WTC11 (cell line): Measurements from ENCODE around the gene FAM217B. TPM values are rescaled to one million over a fixed set of nuclear protein-coding genes. Genes with fewer than 3 reads are reported as not detected.

Experiments used
- ATAC-seq: fragments of 200-7000 bp; cut with Tn5 transposase; 2 replicates; pipeline ENCODE4 v1.10.0; 2021; ENCODE audit warnings: mild to moderate bottlenecking, moderate library complexity
- CTCF ChIA-PET: fragments of 300-600 bp; sonication (Branson Sonifier 250); formaldehyde crosslinking; loops from one replicate; lab custom pipeline; 2021; ENCODE audit warnings: antibody characterized with exemption; lab: Charles Lee
- POLR2A ChIA-PET: fragments of 350-600 bp; sonication (Branson Sonifier 250); formaldehyde crosslinking; loops from one replicate; lab custom pipeline; 2021; ENCODE audit warnings: antibody characterized with exemption; lab: Charles Lee
- DNase-seq: peaks from one replicate; pipeline ENCODE4 v3.0.0; 2021; ENCODE audit warnings: low spot score
- H3K27ac Mint-ChIP-seq: 2 replicates; pipeline ENCODE4 v1.8.0; 2021; ENCODE audit warnings: mixed read lengths
- H3K27me3 Mint-ChIP-seq: 2 replicates; pipeline ENCODE4 v1.8.0; 2021; ENCODE audit warnings: low read depth, mild to moderate bottlenecking, moderate library complexity, mixed read lengths
- H3K36me3 Mint-ChIP-seq: 2 replicates; pipeline ENCODE4 v1.8.0; 2021; ENCODE audit warnings: mixed read lengths
- H3K4me1 Mint-ChIP-seq: 2 replicates; pipeline ENCODE4 v1.8.0; 2022; ENCODE audit warnings: mixed read lengths
- H3K4me3 Mint-ChIP-seq: 2 replicates; pipeline ENCODE4 v1.8.0; 2021; ENCODE audit warnings: mild to moderate bottlenecking, moderate library complexity, mixed read lengths
- H3K9me3 Mint-ChIP-seq: 2 replicates; pipeline ENCODE4 v1.8.0; 2021; ENCODE audit warnings: mixed read lengths
- CBFB ChIP-seq: sonication (generic); formaldehyde crosslinking; IDR thresholded peaks from 2 replicates; pipeline ENCODE4 v1.8.1; 2022; ENCODE audit warnings: mild to moderate bottlenecking, low read depth, missing genetic modification reagents
- CREB1 ChIP-seq: sonication (generic); formaldehyde crosslinking; IDR thresholded peaks from 2 replicates; pipeline ENCODE4 v1.8.0; 2023; ENCODE audit warnings: mild to moderate bottlenecking, missing genetic modification reagents
- IRF2 ChIP-seq: sonication (generic); formaldehyde crosslinking; IDR thresholded peaks from 2 replicates; pipeline ENCODE4 v1.8.0; 2022; ENCODE audit warnings: low read depth, missing genetic modification reagents, borderline replicate concordance
- KAT7 ChIP-seq: sonication (generic); formaldehyde crosslinking; IDR thresholded peaks from 2 replicates; pipeline ENCODE4 v1.8.1; 2023; ENCODE audit warnings: missing genetic modification reagents, mild to moderate bottlenecking, borderline replicate concordance
- SMAD4 ChIP-seq: sonication (generic); formaldehyde crosslinking; IDR thresholded peaks from 2 replicates; pipeline ENCODE4 v1.8.0; 2022; ENCODE audit warnings: mild to moderate bottlenecking, missing genetic modification reagents
- SP1 ChIP-seq: sonication (generic); formaldehyde crosslinking; conservative IDR thresholded peaks from 2 replicates; pipeline ENCODE4 v1.8.1; 2022; ENCODE audit warnings: missing genetic modification reagents
- ZNF232 ChIP-seq: sonication (generic); formaldehyde crosslinking; IDR thresholded peaks from 2 replicates; pipeline ENCODE4 v1.8.0; 2022; ENCODE audit warnings: mild to moderate bottlenecking, missing genetic modification reagents
- ZNF317 ChIP-seq: sonication (generic); formaldehyde crosslinking; IDR thresholded peaks from 2 replicates; pipeline ENCODE4 v1.8.1; 2023; ENCODE audit warnings: low read depth, mild to moderate bottlenecking, moderate library complexity, missing genetic modification reagents, borderline replicate concordance
- total RNA-seq: library from RNA; stranded (reverse); gene quantifications from 3 replicates; pipeline ENCODE4 v1.2.3, GENCODE V29; 2021
- TF ChIP-seq, protein P1 (sequence below): sonication (generic); formaldehyde crosslinking; IDR thresholded peaks from 2 replicates; pipeline ENCODE4 v1.8.0; 2023; ENCODE audit warnings: missing genetic modification reagents
- TF ChIP-seq, protein P2 (sequence below): fragments of 250-450 bp; sonication (Bioruptor Pico); IDR thresholded peaks from 2 replicates; pipeline ENCODE4 v1.9.0; 2021; ENCODE audit warnings: mild to moderate bottlenecking, borderline replicate concordance
- TF ChIP-seq, protein P3 (sequence below): sonication (generic); formaldehyde crosslinking; conservative IDR thresholded peaks from 2 replicates; pipeline ENCODE4 v1.8.1; 2022; ENCODE audit warnings: mild to moderate bottlenecking, missing genetic modification reagents
- TF ChIP-seq, protein P4 (sequence below): fragments of 250-450 bp; sonication (Bioruptor Pico); conservative IDR thresholded peaks from 2 replicates; pipeline ENCODE4 v1.9.0; 2021; ENCODE audit warnings: mild to moderate bottlenecking
- TF ChIP-seq, protein P5 (sequence below): sonication (generic); formaldehyde crosslinking; IDR thresholded peaks from 2 replicates; pipeline ENCODE4 v1.8.1; 2023; ENCODE audit warnings: mild to moderate bottlenecking, moderate library complexity, missing genetic modification reagents
- TF ChIP-seq, protein P6 (sequence below): sonication (generic); formaldehyde crosslinking; IDR thresholded peaks from 2 replicates; pipeline ENCODE4 v1.8.1; 2023; ENCODE audit warnings: mild to moderate bottlenecking, missing genetic modification reagents, moderate library complexity

FAM217B gene
- total RNA-seq, 1 experiment from 2014 or later: 14.8 TPM

DNA sequence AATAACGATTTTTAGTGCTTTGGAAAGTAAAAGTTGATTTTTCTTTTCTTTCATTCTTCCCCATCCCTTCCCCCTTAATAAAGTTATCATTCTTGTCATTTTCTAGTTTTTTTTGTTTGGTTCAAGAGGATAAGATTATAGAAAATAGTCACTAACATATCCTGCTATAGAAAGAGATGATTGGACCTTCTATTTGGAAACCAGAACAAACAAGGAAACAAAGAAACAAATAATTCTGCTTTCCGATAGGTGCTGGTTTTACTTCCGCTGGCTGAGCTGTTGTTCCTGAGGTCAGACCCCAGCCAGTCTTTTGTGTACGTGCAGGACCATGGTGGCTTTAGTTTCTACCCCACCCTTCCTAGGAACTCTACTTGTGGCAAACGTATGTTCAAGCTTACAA is 17.9 kb downstream of the FAM217B start, which contains the start of gene CDH26:
TSS of gene CDH26 (plus strand) at position 301 of the 400 bp plus-strand sequence. CDS start 304 bp downstream, outside the sequence.
- ATAC-seq (no peak), DNase-seq (no peak)
- H3K4me3 Mint-ChIP-seq: no peak within 1 kb of the TSS
- no peak within 1 kb of the TSS for H3K27ac Mint-ChIP-seq
- H3K9me3 Mint-ChIP-seq: no peaks in the 10 kb centered on the region
- peaks cover 8% of the 10 kb centered on the region for H3K27me3 Mint-ChIP-seq
- CTCF ChIA-PET: interaction anchor here (0.8 to 1.6 kb wide), 4 partner anchors 24 to 305 kb away, joined by 3 to 8 read pairs (median 5); partner anchors contain the start of gene SYCP2
- TF ChIP-seq SP1 (CRISPR knock-in tag) (no peak), ZNF232 (CRISPR knock-in tag) (no peak), ZNF317 (CRISPR knock-in tag) (no peak)
- POLR2A ChIA-PET: interaction anchor here (1.1 kb wide), 1 partner anchor 12 kb away, joined by 3 read pairs; no protein-coding TSS in a partner anchor
- H3K4me1 Mint-ChIP-seq: peaks cover 6% of the 10 kb centered on the region
- H3K36me3 Mint-ChIP-seq: no peaks in the 10 kb centered on the region

DNA sequence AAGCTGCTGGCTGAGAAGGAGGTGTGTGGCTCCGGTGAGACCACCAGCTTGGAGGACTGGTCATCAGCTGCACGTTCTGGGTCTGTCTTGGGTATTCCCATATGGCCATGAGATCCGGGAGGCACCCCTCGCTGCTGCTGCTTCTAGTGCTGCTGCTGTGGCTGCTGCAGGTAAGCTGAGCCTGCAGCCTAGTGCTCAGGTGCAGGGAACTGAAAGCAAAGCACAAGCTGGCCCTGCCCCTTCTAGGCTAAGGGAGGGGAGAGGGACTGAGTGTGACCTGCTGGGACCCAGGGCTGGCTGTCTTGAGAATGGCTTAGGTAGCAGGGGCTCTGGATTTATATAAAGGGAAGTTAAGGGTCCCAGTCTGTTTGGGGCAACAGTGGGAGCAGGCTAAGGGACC is 18.4 kb downstream of the FAM217B start:
- POLR2A ChIA-PET: interaction anchor here (1.1 kb wide), 1 partner anchor 11 kb away, joined by 3 read pairs; no protein-coding TSS in a partner anchor
- Mint-ChIP-seq H3K27ac (no peak overlapping the region), H3K4me3 (no peak overlapping the region), H3K36me3 (no peaks in the 10 kb centered on the region), H3K27me3 (peaks cover 8% of the 10 kb centered on the region), H3K4me1 (peaks cover 6% of the 10 kb centered on the region), H3K9me3 (no peaks in the 10 kb centered on the region)
- DNase-seq (peak; percentile 40), ATAC-seq (peak; percentile 78)
- CTCF ChIA-PET: interaction anchor here (0.7 to 1.6 kb wide), 5 partner anchors 10 to 305 kb away, joined by 3 to 8 read pairs (median 3); partner anchors contain the start of gene SYCP2
- TF ChIP-seq, protein P1, sequence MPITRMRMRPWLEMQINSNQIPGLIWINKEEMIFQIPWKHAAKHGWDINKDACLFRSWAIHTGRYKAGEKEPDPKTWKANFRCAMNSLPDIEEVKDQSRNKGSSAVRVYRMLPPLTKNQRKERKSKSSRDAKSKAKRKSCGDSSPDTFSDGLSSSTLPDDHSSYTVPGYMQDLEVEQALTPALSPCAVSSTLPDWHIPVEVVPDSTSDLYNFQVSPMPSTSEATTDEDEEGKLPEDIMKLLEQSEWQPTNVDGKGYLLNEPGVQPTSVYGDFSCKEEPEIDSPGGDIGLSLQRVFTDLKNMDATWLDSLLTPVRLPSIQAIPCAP (CRISPR knock-in tag): no peak
- TF ChIP-seq, protein P2, sequence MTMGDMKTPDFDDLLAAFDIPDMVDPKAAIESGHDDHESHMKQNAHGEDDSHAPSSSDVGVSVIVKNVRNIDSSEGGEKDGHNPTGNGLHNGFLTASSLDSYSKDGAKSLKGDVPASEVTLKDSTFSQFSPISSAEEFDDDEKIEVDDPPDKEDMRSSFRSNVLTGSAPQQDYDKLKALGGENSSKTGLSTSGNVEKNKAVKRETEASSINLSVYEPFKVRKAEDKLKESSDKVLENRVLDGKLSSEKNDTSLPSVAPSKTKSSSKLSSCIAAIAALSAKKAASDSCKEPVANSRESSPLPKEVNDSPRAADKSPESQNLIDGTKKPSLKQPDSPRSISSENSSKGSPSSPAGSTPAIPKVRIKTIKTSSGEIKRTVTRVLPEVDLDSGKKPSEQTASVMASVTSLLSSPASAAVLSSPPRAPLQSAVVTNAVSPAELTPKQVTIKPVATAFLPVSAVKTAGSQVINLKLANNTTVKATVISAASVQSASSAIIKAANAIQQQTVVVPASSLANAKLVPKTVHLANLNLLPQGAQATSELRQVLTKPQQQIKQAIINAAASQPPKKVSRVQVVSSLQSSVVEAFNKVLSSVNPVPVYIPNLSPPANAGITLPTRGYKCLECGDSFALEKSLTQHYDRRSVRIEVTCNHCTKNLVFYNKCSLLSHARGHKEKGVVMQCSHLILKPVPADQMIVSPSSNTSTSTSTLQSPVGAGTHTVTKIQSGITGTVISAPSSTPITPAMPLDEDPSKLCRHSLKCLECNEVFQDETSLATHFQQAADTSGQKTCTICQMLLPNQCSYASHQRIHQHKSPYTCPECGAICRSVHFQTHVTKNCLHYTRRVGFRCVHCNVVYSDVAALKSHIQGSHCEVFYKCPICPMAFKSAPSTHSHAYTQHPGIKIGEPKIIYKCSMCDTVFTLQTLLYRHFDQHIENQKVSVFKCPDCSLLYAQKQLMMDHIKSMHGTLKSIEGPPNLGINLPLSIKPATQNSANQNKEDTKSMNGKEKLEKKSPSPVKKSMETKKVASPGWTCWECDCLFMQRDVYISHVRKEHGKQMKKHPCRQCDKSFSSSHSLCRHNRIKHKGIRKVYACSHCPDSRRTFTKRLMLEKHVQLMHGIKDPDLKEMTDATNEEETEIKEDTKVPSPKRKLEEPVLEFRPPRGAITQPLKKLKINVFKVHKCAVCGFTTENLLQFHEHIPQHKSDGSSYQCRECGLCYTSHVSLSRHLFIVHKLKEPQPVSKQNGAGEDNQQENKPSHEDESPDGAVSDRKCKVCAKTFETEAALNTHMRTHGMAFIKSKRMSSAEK (CRISPR knock-in tag): no peak
- TF ChIP-seq CBFB (CRISPR knock-in tag): no peak
- TF ChIP-seq KAT7 (CRISPR knock-in tag): no peak
- TF ChIP-seq, protein P3, sequence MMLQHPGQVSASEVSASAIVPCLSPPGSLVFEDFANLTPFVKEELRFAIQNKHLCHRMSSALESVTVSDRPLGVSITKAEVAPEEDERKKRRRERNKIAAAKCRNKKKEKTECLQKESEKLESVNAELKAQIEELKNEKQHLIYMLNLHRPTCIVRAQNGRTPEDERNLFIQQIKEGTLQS: no peak
- TF ChIP-seq, protein P4, sequence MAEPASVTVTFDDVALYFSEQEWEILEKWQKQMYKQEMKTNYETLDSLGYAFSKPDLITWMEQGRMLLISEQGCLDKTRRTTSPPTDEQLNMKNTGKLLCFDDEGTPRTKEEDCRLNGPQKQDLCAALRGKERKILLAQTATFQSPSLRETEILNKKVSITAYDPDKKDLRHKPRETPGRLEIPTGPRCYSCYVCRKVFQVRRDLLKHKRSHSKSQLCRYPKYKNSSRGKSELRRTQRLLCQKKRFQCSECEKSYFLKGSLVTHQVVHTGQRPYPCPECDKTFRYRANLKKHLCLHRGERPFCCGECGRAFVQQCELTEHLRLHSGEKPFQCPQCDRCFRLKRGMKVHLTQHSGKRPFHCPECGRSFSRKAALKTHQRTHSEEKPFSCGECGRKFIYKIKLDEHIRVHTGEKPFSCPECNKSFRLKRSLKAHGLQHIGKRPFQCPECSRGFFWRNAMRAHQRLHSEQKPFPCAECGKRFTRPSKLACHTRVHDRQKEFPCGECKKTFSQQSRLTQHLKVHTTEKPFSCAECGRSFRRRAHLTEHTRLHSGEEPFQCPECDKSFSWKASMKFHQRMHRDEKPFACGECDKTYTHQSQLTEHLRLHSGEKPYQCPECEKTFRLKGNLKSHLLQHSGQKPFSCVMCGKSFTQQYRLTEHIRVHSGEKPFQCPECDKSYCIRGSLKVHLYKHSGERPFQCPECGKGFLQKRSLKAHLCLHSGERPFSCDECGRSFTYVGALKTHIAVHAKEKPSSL (CRISPR knock-in tag): no peak
- TF ChIP-seq CREB1 (CRISPR knock-in tag): no peak
- TF ChIP-seq IRF2 (CRISPR knock-in tag): no peak
- TF ChIP-seq, protein P5, sequence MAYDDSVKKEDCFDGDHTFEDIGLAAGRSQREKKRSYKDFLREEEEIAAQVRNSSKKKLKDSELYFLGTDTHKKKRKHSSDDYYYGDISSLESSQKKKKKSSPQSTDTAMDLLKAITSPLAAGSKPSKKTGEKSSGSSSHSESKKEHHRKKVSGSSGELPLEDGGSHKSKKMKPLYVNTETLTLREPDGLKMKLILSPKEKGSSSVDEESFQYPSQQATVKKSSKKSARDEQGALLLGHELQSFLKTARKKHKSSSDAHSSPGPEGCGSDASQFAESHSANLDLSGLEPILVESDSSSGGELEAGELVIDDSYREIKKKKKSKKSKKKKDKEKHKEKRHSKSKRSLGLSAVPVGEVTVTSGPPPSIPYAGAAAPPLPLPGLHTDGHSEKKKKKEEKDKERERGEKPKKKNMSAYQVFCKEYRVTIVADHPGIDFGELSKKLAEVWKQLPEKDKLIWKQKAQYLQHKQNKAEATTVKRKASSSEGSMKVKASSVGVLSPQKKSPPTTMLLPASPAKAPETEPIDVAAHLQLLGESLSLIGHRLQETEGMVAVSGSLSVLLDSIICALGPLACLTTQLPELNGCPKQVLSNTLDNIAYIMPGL (CRISPR knock-in tag): no peak
- TF ChIP-seq, protein P6, sequence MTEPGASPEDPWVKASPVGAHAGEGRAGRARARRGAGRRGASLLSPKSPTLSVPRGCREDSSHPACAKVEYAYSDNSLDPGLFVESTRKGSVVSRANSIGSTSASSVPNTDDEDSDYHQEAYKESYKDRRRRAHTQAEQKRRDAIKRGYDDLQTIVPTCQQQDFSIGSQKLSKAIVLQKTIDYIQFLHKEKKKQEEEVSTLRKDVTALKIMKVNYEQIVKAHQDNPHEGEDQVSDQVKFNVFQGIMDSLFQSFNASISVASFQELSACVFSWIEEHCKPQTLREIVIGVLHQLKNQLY: no peak
- no peak for TF ChIP-seq SMAD4 (CRISPR knock-in tag)
